ENCODE data around the gene NES.

- TF ChIP-seq POLR2AphosphoS5 (IDR thresholded peaks at IDR 0.05; ENCODE audit: low read depth, low read length): no peak
- no peak for TF ChIP-seq CTCF (IDR thresholded peaks at IDR 0.05)
Observed at GRCh38 chr1:156703336-156703735, 26.1 kb upstream of the NES start.
